IPS-11a (cell line): ENCODE data around the gene CBX1.
A peak's percentile ranks its signal among the peaks of the same experiment; 100 is the strongest.
"Not testable (repeated sequence)": the region's sequence is repeated elsewhere in the genome, so short reads cannot be mapped to it uniquely, and the experiment has no call there.

Source experiments
- H3K4me3 ChIP-seq: one replicate; pipeline ENCODE4 v1.5.1; 2013; ENCODE audit warnings: low read depth, low read length, control low read depth

The CBX1 gene

DNA sequence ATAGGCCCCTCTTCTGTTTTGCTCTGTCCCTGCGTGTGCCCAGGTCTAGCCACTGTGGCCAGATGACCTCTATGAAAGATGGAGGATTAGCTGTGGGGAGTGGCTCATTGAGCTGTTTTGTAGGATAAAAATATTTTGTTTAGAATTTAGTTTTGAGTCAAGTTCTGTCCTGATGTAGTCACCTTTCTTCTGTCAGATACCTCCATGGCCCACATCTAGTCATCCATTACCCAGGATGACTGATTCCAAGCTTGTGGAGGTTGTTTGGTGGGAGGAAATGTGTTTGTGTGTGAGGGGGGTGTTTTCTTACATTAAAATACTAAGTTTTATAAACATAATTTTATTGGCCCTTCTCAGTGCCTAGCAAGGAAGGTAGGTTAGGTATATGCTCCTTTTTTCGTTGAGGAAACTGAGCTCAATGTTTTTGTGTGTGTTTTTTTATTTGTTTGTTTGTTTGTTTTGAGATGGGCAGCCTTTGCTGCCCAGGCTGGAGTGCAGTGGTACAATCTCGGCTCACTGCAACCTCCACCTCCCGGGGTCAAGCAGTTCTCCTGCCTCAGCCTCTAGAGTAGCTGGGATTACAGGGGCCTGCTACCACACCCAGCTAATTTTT lies 22.6 kb upstream of the CBX1 start:
- H3K4me3 ChIP-seq, result no peak overlapping the region

DNA sequence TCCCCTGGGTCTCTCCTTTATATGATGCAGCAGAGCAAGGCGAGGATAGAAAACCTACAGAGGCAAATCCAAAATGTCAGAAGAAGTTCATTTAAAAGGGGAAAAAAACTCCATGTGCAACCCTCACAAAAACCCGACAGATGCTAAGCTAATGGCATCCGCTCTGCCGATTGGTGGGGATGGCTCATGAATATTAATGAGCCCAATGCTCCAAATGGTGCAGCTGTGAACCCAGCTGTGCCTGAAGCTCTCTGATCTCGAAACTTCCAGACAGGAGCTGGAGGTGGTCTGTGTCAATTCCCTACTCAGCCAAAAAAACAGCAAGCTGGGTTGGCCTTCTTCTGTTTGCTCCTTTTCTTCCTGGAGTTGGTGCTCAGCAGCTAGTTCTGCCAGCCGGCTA lies 21.8 kb upstream of the CBX1 start:
- H3K4me3 ChIP-seq, result no peak overlapping the region

DNA sequence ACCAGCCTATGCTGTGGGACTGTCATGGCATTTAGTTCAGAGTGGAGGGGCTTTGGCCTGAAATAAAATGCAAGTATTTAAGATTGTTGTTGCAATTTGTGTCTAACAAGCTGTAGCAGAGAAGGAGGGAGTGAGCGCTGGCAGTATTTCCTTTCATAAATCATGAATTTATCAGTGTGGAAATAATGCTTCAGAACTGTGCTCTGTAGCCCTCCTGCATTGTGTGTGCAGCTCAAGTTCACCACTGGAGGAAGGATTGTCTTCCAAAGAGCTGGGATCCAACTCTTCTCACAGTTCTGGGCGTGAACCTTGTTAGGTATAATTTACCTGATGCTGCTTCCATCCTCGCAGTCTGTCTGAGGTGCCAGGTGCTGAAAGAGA lies 21.4 kb upstream of the CBX1 start:
- no peak overlapping the region for H3K4me3 ChIP-seq

DNA sequence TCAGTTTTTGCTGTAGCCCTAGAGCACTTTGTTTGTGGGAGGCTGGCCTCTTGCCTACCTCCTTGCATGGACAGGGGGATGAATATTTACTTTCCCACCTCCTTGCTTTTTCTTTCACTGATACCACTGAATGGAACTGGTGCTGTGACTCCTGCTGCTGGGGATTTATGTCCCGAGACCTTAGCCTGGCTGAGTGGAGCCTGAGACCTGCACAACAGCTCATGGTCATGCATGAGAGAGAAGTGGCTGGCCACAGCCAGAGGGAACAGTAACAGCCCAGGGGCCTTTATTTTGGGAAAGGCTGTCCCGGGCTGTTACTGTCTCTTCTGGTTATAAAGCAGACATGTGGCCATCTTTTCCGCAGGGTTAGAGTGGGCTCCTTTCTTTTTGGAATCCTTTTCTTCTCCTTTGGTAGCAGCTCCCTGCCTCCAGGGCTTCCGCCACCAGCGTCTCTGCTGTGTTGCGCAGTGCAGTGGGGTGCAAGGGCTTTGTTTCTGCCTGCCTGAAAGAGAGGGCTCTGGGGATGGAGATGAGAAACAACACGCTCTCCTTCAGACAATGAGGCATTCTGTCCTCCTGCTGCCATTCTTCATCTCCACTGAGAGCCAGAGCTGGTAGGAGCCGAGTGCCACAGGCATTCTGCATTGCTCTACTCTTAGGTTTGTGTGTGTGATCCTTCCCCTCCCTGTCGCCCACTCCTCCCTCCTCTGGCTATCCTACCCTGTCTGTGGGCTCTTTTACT lies 20.8 kb upstream of the CBX1 start:
- no peak overlapping the region for H3K4me3 ChIP-seq

DNA sequence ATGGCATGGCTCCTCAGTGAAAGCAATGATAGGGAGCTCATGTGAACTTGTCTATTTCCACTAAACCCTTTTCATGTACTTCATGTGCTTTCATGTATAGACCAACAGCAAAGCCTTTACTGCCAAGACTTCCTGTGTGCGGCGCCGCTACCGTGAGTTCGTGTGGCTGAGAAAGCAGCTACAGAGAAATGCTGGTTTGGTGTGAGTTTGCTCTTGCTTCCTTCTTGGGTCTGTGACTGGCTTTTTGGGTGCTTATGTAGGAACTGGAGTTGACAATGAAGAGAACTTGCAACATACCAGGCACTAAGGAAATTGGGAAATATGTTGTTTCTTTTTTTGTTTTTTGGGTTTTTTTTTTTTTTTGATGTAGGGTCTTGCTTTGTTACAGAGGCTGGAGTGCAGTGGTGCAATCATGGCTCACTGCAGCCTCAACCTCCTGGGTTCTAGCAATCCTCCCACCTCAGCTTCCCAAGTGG lies 12.0 kb upstream of the CBX1 start:
- H3K4me3 ChIP-seq, result no peak overlapping the region

DNA sequence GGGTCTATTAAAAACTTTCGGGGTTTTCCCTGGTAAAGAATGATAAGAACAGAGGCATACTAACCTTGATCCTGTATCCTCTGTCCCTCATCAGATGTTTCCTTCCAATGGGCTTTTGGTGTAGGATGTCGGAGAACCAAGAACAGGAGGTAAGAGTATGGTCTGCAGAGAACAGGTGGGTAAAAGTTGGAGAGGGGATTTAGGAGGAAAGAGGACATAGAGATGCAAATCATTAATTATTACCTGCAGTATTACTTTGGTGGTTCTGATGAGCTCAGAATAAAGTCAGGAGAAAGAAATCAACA lies 10.6 kb upstream of the CBX1 start:
- H3K4me3 ChIP-seq, result no peak overlapping the region

DNA sequence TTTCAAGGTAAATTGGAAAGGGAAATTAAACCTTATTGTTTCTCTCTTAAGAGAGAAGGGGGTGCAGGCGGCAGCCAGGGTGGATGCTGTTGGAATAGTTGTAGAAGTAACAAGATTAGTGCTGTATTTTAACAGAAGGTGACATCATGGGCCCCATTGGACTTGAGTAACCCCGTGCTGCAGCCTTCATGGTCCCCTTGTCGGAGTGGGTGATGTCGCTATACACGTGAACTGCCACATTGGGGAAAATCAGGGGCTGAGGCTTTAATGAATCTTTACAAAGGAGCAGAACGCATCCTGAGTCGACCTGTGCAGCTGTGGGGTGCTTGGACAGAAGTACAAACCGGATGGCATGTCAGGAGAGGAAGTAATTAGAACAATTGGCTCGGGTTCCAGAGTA lies 9.5 kb upstream of the CBX1 start:
- no peak overlapping the region for H3K4me3 ChIP-seq

DNA sequence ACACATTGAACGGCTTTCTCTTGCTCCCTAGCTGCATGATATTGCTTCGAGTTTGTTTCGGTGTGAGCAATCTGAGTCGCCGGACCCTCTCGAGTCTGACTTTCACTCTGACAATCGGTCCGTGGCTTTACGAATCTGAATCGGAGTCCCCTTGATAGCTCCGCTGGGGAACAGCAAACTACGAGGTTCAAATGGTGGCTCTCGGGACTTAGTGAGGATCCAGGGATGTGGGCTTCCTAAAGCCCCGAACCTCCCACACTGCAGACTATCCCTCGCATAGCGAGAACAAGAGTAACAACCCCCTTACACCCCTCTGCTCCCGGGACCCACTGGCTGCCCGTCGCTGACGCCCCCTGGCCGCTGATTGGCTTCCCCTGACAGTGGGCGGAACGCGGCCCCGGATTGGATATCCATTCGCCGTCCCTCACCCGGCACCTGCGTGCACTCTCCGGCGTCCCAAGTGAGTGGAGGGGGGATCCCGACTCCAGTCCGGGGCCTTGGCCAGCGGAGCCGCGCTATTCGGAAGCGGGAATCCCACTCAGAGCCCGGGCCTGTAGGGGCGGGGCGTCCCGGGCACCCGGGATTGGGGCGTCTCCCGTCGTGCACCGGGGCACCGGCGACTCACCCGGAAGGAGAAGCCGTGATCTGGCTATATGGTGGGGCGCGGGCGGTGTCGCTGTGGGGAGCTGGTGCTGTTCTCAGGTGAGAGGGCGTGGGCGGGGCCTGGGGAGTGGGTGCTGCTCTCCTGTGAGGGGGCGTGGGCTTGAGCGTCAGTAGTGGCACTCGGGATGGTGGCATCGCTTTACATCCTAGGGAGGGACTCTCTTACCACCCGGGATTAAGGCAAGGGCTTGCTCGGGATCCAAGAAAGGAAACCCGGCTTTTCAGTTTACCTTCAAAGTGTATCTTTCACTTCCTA lies 6.1 kb upstream of the CBX1 start, which contains the start of gene SNX11:
Gene SNX11 (plus strand): TSS at position 630 of the 919 bp plus-strand sequence. CDS start 4,278 bp downstream, outside the sequence.
- H3K4me3 ChIP-seq, result peak within 1 kb of the TSS; percentile 92

DNA sequence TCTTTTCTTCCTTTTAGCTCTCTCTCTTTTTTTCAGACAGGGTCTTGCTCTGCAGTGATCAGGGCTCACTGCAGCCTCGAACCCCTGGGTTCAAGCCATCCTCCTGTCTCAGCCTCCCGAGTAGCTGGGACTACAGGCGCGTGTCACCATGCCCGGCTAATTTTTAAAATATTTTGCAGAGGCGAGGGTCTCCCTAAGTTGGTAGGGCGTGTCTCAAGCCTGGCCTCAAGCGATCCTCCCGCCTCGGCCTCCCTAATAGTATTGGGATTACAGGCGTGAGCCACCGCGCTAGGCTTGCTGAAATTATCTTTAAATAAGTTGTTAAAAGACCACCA lies 5.5 kb upstream of the CBX1 start:
- peak overlapping the region; percentile 92 for H3K4me3 ChIP-seq

DNA sequence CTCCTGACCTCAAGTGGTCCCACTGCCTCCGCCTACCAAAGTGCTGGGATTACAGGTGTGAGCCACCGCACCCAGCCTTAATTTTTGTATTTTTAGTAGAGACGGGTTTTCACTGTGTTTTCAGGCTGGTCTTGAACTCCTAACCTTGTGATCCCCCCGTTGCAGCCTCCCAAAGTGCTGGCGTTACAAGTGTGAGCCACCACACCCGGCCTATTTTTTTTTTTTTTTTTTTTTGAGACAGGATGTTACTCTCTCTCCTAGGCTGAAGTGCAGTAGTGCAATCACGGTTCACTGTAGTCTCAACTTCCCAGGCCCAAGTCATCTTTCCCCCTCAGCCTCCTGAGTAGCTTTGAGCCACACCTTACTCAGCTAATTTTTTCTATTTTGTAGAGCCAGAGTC lies 3.2 kb upstream of the CBX1 start:
- no peak overlapping the region for H3K4me3 ChIP-seq

DNA sequence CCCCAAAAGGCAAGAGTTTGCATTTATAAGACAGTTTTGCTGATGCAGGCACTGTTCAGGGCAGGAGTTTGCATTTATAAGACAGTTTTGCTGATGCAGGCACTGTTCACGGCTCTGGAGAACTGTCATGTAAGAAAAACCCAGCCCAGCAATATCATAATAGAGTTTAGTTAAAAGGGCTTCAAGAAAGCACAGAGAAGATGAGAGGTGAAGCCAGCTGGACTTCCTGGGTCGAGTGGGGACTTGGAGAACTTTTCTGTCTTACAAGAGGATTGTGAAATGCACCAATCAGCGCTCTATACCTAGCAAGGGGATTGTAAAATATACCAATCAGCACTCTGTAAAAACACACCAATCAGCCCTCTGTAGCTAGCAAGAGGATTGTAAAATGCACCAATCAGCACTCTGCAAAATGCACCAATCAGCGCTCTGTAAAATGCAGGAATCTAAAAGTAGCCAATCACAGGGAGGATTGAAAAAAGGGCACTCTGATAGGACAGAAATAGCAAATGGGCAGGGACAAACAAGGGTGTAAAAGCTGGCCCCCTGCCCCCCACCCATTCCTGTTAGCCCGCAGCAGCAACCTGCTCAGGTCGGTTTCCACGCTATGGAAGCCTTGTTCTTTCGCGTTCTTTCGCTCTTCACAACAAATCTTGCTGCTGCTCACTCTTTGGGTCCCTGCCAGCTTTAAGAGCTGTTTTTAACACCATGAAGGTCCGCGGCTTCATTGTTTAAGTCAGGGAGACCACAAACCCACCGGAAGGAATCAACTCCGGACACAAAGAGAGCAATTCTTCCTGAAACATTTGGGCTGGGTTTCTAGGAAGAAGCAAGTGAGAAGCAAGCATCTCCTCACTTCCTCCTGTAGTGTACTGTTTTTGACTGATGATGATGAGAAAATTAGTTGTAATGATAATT lies 1.8 kb upstream of the CBX1 start:
- H3K4me3 ChIP-seq, result no peak overlapping the region

DNA sequence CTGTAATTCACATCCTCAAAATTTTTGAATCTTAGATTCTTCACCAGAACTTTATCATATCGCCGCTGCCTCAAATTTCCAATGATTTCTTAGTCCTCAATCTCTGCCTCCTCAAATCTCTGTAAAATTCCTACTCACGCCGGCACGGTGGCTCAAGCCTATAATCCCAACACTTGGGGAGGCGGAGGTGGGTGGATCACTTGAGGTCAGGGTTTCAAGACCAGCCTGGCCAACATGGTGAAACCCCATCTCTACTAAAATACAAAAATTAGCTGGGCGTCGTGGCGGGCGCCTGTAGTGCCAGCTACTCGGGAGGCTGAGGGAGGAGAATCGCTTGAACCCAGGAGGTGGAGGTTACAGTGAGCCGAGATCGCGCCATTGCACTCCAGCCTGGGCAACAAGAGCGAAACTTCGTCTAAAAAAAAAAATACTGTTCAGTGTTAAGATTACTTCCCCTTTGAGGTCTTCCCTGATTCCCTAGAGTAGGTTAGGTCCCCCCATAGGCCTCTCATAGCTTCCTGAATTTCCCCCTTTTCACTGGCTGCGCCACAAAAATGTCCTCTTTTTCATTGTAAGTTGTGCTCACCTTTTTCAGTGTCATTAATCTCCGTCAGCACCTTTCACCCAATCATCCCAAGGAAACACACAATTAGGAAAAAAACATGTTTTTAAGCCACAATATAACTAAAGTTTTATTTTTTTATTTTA lies 919 bp upstream of the CBX1 start:
- H3K4me3 ChIP-seq, result no peak overlapping the region

DNA sequence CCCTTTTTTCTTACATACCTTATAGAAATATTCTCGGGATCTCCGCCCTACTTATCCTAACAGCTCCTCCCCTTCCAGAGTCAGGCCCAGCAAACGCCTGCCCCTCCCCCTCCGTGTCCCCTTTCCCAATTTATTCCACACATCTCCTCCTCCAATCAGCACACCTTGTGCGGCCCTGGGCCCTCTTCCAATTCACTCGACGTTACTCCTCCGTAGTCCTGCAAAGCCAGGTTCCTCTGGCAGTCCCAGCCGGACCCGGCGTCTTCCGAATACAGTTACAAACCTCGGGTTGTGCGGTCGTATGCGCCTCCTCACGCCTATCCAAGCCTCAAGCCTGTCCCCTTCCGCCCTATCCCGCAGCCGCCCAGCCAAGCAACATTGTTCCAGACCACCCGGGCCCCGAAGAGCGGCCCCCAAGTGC lies 677 bp downstream of the CBX1 start:
- peak overlapping the region; percentile 83 for H3K4me3 ChIP-seq

DNA sequence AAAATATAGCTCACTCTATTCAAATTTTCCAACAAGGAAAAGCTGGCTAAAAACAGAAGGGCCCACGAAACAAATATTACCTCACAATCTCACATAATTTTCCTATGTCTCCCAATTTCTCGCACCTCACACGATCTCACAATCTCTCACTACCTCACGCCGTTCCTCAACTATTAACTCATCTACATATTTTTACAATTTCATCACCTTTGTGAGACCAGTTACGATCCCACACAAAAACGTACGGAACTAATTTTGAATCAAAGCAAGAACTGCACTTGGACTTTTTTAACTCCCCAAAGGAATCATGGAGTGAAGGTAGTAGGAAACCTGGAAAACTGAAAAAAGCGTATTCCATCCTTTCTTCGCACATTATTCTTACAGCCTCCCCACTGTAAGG lies 1.1 kb downstream of the CBX1 start:
- peak overlapping the region; percentile 83 for H3K4me3 ChIP-seq

DNA sequence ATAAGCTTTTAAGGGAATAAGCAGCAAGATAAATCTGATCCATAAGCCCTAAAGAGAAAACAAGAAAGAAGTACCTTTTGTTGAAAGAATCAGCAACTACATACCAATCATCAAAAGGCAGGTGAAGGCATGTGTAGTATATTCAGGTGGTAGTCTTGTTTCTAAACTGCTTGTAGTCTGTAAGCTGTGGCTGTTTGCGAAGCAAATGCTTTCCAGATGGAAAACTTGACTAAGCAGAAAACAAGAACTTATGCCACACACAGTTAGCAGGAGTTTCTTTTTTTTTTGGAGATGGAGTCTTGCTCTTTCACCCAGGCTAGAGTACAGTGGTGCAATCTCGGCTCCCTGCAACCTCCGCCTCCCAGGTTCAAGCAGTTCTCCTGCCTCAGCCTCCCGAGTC lies 5.7 kb downstream of the CBX1 start:
- H3K4me3 ChIP-seq, result no peak overlapping the region

DNA sequence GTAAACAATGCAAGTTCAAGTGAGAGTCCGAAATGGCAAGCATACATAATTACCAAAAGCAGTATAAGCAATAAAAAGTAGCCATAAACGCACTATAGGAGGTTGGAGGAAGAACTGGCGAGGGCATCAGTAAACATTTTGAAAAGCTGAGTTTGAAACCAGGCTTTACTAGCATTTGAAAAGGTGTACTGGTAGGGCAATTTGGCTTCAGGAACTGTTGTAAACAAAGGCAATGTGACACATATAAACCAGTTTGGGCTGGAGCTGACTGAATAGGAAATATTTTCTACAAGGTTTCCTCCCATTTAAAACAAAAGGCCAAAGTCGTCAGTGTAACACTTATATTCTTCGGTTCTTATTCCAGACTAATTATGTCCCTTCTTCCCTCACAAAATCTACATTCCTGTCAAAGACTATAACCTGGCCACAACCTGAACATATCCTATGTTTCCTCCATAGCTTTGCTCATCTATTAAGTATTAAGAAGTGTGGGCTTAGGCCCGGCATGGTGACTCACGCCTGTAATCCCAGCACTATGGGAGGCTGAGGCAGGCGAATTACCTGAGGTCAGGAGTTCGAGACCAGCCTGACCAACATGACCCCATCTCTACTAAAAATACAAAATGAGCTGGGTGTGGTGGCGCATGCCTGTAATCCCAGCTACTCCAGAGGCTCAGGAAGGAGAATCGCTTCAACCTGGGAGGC lies 7.8 kb downstream of the CBX1 start:
- H3K4me3 ChIP-seq, result no peak overlapping the region

DNA sequence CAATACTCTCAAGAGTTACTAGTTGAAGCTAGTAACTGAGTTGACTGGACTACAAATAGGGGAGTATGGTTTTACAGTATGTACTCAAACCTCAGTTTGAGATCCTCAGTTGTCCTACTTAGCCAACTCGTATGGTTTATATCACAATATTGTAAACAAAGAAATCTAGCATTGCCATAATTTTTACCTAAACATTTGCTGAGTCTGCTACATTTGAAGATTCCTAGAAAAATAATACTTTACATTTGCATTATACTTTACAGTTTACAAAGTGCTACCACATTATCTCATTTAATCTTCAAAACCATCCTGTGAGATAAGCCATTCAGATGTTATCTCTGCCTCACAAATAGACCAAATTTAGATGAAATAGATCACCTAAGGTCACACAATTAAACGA lies 16.3 kb downstream of the CBX1 start:
- no peak overlapping the region for H3K4me3 ChIP-seq

DNA sequence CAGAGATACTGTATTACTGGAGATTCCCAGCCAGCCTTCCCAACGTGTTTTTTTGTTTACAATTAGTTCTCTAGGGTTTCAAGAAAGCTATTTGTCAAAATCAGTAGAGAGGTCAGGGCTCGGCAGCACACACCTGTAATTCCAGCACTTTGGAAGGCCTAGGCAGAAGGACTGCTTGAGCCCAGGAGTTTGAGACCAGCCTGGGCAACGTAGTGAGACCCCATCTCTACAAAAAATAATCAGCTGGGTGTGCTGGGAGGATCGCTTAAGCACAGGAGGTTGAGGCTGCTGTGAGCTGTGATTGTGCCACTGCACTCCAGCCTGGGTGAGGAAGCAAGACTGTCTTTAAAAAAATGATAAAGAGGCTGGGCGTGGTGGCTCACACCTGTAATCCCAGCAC lies 19.4 kb downstream of the CBX1 start:
- H3K4me3 ChIP-seq, result no peak overlapping the region

DNA sequence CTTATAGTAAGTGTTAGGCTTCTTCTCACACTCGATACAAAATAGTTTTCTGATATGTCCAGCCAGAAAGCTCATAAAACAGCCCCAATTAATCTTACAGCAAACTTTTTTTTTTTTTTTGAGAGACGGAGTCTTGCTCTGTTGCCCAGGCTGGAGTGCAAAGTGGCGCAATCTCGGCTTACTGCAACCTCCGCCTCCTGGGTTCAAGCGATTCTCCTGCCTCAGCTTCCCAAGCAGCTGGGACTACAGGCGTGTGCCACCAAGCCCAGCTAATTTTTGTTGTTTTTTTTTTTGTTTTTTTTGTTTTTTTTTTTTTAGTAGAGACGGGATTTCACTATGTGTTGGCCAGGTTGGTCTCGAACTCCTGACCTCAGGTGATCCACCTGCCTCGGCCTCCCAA lies 24.1 kb downstream of the CBX1 start:
- H3K4me3 ChIP-seq, result not testable (repeated sequence)
